GM12874 (cell line): ENCODE measurements around the gene ITGAV.

Experiments
- CTCF ChIP-seq: IDR thresholded peaks from 2 replicates; pipeline ENCODE4 v1.5.1; 2011; ENCODE audit warnings: low read depth, mild to moderate bottlenecking, control low read depth, low read length, moderate library complexity; ENCODE audit not compliant: insufficient read depth

The ITGAV gene

GRCh38 chr2:186695081-186695756 is 105.4 kb downstream of the ITGAV start:
- TF ChIP-seq CTCF = no peak

GRCh38 chr2:186696290-186696689 is 106.4 kb downstream of the ITGAV start:
- no peak for TF ChIP-seq CTCF

GRCh38 chr2:186696804-186697203 is 106.9 kb downstream of the ITGAV start:
- TF ChIP-seq CTCF = no peak

GRCh38 chr2:186697536-186697935 is 107.7 kb downstream of the ITGAV start:
- no peak for TF ChIP-seq CTCF

- no peak for TF ChIP-seq CTCF
Observed at GRCh38 chr2:186699742-186700141, 109.9 kb downstream of the ITGAV start.

- TF ChIP-seq CTCF = no peak
Observed at GRCh38 chr2:186702006-186702405, 112.2 kb downstream of the ITGAV start.

- no peak for TF ChIP-seq CTCF
Observed at GRCh38 chr2:186702501-186702900, 112.6 kb downstream of the ITGAV start.
